ENCODE results near the gene PLCB1. TPM values are rescaled to one million over a fixed set of nuclear protein-coding genes. Genes with fewer than 3 reads are reported as not detected.

PLCB1 gene
- polyA plus RNA-seq, 1 donor (not counting 4 experiments of a cell fraction or from before 2014, with no cell fraction given): 0.37 TPM

- H3K4me2 ChIP-seq (ENCODE audit: control insufficient read depth, extremely low read depth, insufficient read depth, low read depth, low read length): no peak overlapping the region
These were observed 763.4 kb downstream of the PLCB1 start for GRCh38 chr20:8895472-8895871.

GRCh38 chr20:8898823-8899222, 766.8 kb downstream of the PLCB1 start:
- Histone ChIP-seq H3K4me2 (ENCODE audit: control insufficient read depth, extremely low read depth, insufficient read depth, low read depth, low read length) (no peak overlapping the region), H2AFZ (ENCODE audit: control insufficient read depth, low read length) (no peak overlapping the region), H3K4me3 (ENCODE audit: control insufficient read depth in 2 of 3, extremely low read depth in 1 of 3, insufficient read depth in 2 of 3, low read depth in 1 of 3, low read length in 3 of 3) (no peak overlapping the region), H3K27ac (ENCODE audit: control insufficient read depth, insufficient read depth, low read length) (no peak overlapping the region), H3K27me3 (ENCODE audit: control insufficient read depth, extremely low read depth, insufficient read depth, low read length) (no peaks in the 10 kb centered on the region), H3K9me3 (ENCODE audit: control insufficient read depth, low read depth, low read length) (peaks cover 2% of the 10 kb centered on the region), H3K4me1 (ENCODE audit: control insufficient read depth, extremely low read depth, insufficient read depth, low read length) (no peaks in the 10 kb centered on the region), H3K9me1 (ENCODE audit: control insufficient read depth, extremely low read depth, insufficient read depth, low read length) (no peaks in the 10 kb centered on the region), H4K20me1 (ENCODE audit: control insufficient read depth, extremely low read depth, insufficient read depth, low read length) (no peaks in the 10 kb centered on the region), H3K36me3 (ENCODE audit: control insufficient read depth in 2 of 2, extremely low read depth in 1 of 2, insufficient read depth in 2 of 2, low read length in 2 of 2) (no peaks in the 10 kb centered on the region), H3K9ac (ENCODE audit: control insufficient read depth, extremely low read depth, insufficient read depth, low read length) (no peak overlapping the region), H3K79me2 (ENCODE audit: control insufficient read depth, insufficient read depth, low read length) (no peaks in the 10 kb centered on the region)
- DNase-seq (ENCODE audit: low read depth, low spot score): no peak
- no peak for FAIRE-seq
- TF ChIP-seq CTCF (optimal IDR thresholded peaks at IDR 0.05 in 1 of 3, IDR thresholded peaks at IDR 0.05 in 1 of 3, conservative IDR thresholded peaks at IDR 0.05 in 1 of 3; ENCODE audit: extremely low read depth in 1 of 3, insufficient read depth in 2 of 3, low read length in 3 of 3) (no peak), EZH2 (IDR thresholded peaks at IDR 0.05; ENCODE audit: low read length) (no peak)
- dilution Hi-C loops (cut with MboI; ENCODE audit: extremely low pct_ligation_motif_present, low sequenced_read_pairs): no loop called here

More at GRCh38 chr20:8895472-8895871, 763.4 kb downstream of the PLCB1 start:
- TF ChIP-seq CTCF (optimal IDR thresholded peaks at IDR 0.05 in 1 of 3, IDR thresholded peaks at IDR 0.05 in 1 of 3, conservative IDR thresholded peaks at IDR 0.05 in 1 of 3; ENCODE audit: extremely low read depth in 1 of 3, insufficient read depth in 2 of 3, low read length in 3 of 3) (no peak), EZH2 (IDR thresholded peaks at IDR 0.05; ENCODE audit: low read length) (no peak)
- Histone ChIP-seq H2AFZ (ENCODE audit: control insufficient read depth, low read length) (no peak overlapping the region), H3K4me3 (ENCODE audit: control insufficient read depth in 2 of 3, extremely low read depth in 1 of 3, insufficient read depth in 2 of 3, low read depth in 1 of 3, low read length in 3 of 3) (no peak overlapping the region), H3K27me3 (ENCODE audit: control insufficient read depth, extremely low read depth, insufficient read depth, low read length) (no peaks in the 10 kb centered on the region), H3K9me3 (ENCODE audit: control insufficient read depth, low read depth, low read length) (peaks cover 2% of the 10 kb centered on the region), H3K79me2 (ENCODE audit: control insufficient read depth, insufficient read depth, low read length) (no peaks in the 10 kb centered on the region), H3K9me1 (ENCODE audit: control insufficient read depth, extremely low read depth, insufficient read depth, low read length) (no peaks in the 10 kb centered on the region), H4K20me1 (ENCODE audit: control insufficient read depth, extremely low read depth, insufficient read depth, low read length) (no peaks in the 10 kb centered on the region), H3K4me1 (ENCODE audit: control insufficient read depth, extremely low read depth, insufficient read depth, low read length) (no peaks in the 10 kb centered on the region), H3K36me3 (ENCODE audit: control insufficient read depth in 2 of 2, extremely low read depth in 1 of 2, insufficient read depth in 2 of 2, low read length in 2 of 2) (no peaks in the 10 kb centered on the region), H3K27ac (ENCODE audit: control insufficient read depth, insufficient read depth, low read length) (no peak overlapping the region), H3K9ac (ENCODE audit: control insufficient read depth, extremely low read depth, insufficient read depth, low read length) (no peak overlapping the region)
- FAIRE-seq (no peak), DNase-seq (ENCODE audit: low read depth, low spot score) (no peak)
- dilution Hi-C loops (cut with MboI; ENCODE audit: extremely low pct_ligation_motif_present, low sequenced_read_pairs): no loop called here

All from keratinocyte (primary cell).